Subcutaneous adipose tissue (tissue), 4 donors: ENCODE results near the gene RPL41. TPM values are rescaled to one million over a fixed set of nuclear protein-coding genes. Genes with fewer than 3 reads are reported as not detected.

Experiments
- CTCF ChIP-seq: fragments of 450-650 bp; IDR thresholded peaks from one replicate; pipeline ENCODE4 v1.5.1; 2016; ENCODE audit warnings: low read depth, mild to moderate bottlenecking, control low read depth, antibody characterized with exemption, moderate library complexity
- total RNA-seq, 4 donors: library from RNA; depleted of rRNA; stranded (reverse); fragments of >200 nt; gene quantifications; one replicate each; pipeline ENCODE4 v1.1.0, GENCODE V29; 2016

The RPL41 gene
- total RNA-seq, 4 donors from 2014 or later = 2,735 to 3,575 (median 3,131) TPM

DNA sequence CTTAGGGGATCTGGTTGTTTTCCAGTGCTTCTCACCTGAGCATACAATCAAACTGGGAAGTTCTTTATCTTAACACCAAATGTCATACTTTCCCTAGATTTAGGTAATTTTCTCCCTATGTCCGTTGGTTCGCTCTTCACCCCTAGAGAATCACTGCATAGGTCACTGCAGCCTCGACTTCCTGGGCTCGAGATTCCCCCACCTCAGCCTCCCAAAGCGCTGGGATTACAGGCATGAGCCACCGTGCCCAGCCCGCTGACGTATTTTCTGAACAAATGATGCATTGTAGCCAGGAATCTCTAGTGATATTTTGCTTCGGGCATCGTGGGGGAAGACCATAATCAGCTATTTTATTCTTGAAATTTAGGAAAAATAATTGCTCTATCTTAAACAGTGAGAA is 1.1 kb upstream of the RPL41 start:
- no peak for TF ChIP-seq CTCF

GRCh38 chr12:56117778-56118687 is 1.6 kb downstream of the RPL41 start, which contains the start of gene ZC3H10:
TSS of gene ZC3H10 (plus strand) at chr12:56118266. CDS start at chr12:56120563, 2,297 bp downstream.
- no peak for TF ChIP-seq CTCF

DNA sequence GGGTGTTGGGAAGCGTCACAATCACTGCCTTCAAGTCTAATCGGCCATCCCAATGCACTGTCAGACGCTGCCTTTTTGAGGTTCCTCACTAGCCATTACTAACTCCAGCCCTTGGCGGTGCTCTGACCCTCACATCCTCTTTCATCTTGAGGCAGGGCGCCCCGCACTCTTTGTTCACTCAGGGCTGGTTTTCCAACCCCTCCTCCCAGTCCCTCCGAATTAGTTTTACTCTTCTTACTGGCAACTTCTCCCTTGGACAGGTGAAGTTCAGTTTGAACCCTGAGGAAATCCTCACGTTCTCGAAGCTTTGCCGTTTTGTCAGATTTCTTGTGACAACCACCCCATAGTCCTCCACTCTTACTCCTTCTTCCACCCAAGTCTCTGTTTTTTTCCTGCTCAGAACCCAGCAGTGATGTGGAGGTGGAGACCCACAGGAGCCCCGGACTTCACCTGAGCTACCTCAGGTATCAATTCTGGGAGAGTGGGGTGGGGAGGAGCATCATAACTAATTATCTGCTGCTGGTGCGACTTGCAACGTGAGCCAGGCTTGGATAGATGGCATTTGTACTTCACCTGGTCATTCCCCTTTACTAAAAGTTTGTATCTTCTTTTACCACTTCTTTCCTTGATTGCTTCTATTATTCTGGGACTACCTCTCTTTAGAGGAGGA is 2.4 kb downstream of the RPL41 start:
- no peak for TF ChIP-seq CTCF

DNA sequence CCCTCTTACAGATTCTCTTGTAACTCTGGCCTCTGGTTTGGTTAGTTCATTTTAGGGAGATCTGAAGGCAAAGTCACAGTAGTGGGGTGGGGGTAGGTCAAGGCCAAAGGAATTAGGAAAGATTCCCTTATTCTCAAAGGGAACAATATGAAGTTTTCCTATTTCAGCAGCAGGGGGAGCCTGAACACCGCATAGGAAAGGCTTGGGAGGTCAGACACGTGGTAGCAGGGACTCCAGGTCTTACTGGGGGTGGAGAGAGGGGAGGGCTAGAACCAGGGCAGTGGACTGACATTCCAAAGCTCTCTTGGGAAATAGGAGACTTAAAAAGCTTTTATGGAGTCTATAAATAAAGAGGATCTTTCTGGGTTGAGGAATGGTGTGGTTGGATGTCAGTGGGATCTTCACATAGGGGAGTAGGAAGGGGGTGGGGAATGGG is 2.9 kb downstream of the RPL41 start:
- TF ChIP-seq CTCF = no peak

DNA sequence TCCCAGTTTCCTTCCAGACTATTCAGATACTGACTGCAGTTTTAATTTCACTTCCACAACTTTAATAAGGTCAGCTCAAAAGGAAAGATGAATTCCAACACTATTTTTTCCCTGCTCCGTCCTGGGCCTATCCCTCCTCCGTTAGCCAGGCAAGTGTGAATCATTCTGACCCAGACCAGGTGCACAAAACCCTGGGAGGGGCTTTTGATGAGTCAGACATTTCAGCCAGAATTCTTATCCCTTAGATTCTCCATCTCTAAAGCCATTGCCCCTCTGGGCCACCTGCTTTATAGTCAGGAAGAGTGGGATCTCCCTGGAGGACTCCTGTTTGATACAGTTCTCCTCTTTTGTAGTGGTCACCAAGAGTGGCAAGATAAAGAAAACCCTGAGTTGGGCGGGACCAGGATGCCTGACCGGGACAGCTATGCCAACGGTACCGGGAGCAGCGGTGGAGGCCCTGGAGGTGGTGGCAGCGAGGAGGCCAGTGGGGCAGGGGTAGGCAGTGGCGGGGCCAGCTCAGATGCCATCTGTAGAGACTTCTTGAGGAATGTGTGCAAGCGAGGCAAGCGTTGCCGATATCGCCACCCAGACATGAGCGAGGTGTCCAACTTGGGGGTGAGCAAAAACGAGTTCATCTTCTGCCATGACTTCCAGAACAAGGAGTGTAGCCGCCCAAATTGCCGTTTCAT is 3.9 kb downstream of the RPL41 start:
- no peak for TF ChIP-seq CTCF

DNA sequence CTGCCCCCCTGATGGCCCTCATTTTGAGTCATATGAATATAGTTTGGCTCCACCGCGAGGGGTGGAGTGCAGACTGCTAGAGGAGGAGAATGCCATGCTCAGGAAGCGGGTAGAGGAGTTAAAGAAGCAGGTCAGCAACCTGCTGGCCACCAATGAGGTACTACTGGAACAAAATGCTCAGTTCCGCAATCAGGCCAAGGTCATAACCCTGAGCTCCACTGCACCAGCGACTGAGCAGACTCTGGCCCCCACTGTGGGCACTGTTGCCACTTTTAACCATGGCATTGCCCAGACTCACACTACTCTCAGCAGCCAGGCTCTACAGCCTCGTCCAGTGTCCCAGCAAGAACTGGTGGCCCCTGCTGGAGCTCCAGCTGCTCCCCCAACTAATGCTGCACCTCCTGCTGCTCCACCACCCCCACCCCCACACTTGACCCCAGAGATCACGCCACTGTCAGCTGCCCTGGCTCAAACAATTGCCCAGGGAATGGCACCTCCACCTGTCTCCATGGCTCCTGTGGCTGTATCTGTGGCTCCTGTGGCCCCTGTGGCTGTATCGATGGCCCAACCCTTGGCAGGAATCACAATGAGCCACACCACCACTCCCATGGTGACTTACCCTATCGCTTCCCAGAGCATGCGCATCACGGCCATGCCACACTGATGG is 4.9 kb downstream of the RPL41 start:
- TF ChIP-seq CTCF = no peak
